HG02588 (cell line): Measurements from ENCODE around the gene IL17F.

Experiments
- ATAC-seq: cut with Tn5 transposase; IDR thresholded peaks from one replicate; pipeline ENCODE4 v1.9.1; 2021; ENCODE audit warnings: mild to moderate bottlenecking, moderate library complexity; ENCODE audit not compliant: unreplicated experiment

The IL17F gene

DNA sequence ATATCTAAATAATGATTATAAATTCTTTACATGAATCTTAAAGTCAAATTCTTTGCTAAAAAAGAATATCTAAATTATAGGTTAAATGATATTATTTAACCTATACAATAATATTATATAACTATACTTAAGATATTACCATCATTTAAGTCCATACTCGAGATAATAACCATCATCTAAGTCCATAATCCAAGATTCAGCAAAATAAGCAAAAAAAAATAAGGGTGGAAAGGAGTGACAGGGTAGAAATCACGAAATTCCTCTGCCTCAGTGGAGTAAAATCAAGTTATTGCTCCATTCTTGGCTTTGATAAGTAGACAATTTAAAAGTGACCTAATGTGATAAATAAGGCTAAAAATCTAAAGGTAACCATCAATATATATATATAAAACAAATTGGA is 48.4 kb downstream of the IL17F start:
- ATAC-seq, result no peak

GRCh38 chr6:52191824-52192223 is 52.5 kb downstream of the IL17F start:
- ATAC-seq, result no peak

GRCh38 chr6:52190409-52190808 is 53.9 kb downstream of the IL17F start:
- no peak for ATAC-seq

DNA sequence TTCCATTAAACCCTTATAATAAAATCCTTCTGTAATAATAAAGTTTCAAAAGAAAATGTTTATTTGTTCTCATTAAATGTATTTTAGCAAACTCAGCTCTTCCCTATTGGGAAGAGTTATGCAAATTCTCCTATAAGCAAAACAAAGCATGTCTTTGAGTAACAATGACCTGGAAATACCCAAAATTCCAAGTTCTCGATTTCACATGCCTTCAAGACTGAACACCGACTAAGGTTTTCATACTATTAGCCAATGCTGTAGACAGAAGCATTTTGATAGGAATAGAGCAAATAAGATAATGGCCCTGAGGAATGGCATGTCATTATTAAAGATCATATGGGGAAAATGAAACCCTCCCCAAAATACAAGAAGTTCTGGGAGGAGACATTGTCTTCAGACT is 54.3 kb downstream of the IL17F start:
- ATAC-seq, result no peak

DNA sequence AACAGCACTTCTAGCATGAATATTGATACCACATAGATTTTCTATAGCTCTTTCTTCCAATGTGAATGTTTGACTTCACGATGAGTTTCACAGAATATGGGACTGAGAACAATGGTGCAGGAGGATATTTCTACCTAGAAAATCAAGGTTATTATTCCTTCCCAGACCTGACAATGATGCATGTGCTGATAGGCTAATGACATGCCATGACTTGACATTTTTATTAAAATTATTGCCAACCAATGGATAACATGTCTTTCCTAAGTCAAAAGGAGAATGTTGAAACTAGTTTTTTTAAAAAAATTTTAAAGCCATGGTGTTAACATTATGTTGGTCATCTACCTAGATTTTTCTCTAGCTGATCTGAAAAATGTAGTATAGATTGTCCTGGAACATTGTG is 57.2 kb downstream of the IL17F start:
- no peak for ATAC-seq
